ENCODE results near the gene GSC2.

The GSC2 gene

DNA sequence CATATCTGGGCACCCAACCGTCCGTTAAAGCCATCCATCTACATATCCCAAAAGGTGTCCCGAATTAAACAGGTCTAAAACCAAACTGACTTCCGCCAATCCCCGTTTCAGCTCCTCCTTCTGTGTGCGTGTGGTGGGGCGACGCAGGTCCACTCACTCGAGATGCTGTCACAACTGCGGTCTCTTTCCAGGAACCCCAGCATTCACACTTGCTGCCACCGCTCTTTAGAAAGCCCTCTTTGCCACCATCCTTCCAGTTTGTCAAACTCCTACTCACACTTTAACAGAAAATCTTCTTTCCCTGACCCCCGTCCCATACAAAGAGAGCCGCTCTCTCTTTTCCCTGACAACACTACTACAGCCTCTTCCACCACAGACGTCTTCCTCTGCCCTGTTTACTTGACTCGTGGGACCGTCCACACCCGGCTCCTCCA lies 6.1 kb downstream of the GSC2 start:
- no peak overlapping the region for H4K8ac ChIP-seq (ENCODE audit: low read depth, low read length)
- no peak overlapping the region for H3K18ac ChIP-seq (ENCODE audit: low read length)
- no peak overlapping the region for H2BK5ac ChIP-seq (ENCODE audit: low read length)
- no peak overlapping the region for H2BK120ac ChIP-seq (ENCODE audit: low read depth, low read length)
- no peak overlapping the region for H3K27ac ChIP-seq (ENCODE audit: low read depth, low read length)
- no peak overlapping the region for H4K5ac ChIP-seq (ENCODE audit: low read length)
- no peaks in the 10 kb centered on the region for H3K4me1 ChIP-seq (ENCODE audit: control insufficient read depth, low read depth, low read length)
- WGBS (ENCODE audit: extremely low coverage, insufficient coverage, low lambda C conversion rate): no CpG with 5 or more reads among the region's 17 CpGs
- H2AK5ac ChIP-seq (ENCODE audit: low read length): peak overlapping the region; percentile 69
- peak overlapping the region; percentile 99 for H3K4me3 ChIP-seq (ENCODE audit: low read length)
- H3K79me2 ChIP-seq (ENCODE audit: control insufficient read depth, insufficient read depth, low read length): peaks cover 10% of the 10 kb centered on the region
- no peak overlapping the region for H2BK15ac ChIP-seq (replicated peaks; ENCODE audit: low read depth)
- H3K4ac ChIP-seq (ENCODE audit: low read depth, low read length): no peak overlapping the region
- peak overlapping the region; percentile 96 for H3K9ac ChIP-seq (ENCODE audit: low read length)
- no peak for DNase-seq
- peak overlapping the region; percentile 100 for H3K4me2 ChIP-seq (ENCODE audit: low read length)
- no peak overlapping the region for H3K23ac ChIP-seq (ENCODE audit: low read length)
- peaks cover 1% of the 10 kb centered on the region for H3K36me3 ChIP-seq (ENCODE audit: control insufficient read depth, insufficient read depth, low read length)
- peaks cover 9% of the 10 kb centered on the region for H3K79me1 ChIP-seq (ENCODE audit: low read length)
- H3K27me3 ChIP-seq (ENCODE audit: insufficient read depth, low read length, poor library complexity): peaks cover 14% of the 10 kb centered on the region
- H3K56ac ChIP-seq (ENCODE audit: low read length): peak overlapping the region; percentile 96

DNA sequence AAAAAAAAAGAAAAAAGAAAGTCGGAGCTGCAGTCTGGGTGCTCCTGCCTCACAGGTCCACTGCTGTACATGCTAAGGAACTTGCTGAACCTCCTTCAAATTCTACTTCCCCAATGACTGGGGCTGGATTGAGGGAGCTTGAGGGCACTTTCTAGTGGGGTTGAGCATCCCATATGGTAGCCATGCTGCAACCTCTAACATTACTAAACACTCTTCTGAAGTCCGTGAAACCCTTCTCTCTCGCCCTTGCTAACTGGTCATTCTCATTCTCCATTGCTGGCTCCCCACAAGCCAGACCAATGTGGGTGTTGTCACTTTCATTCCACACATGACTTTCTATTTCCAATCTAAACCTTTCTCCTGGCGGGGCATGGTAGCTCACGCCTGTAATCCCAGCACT lies 6.9 kb downstream of the GSC2 start:
- H3K27me3 ChIP-seq (ENCODE audit: insufficient read depth, low read length, poor library complexity): peaks cover 6% of the 10 kb centered on the region
- H2BK5ac ChIP-seq (ENCODE audit: low read length): no peak overlapping the region
- H3K4ac ChIP-seq (ENCODE audit: low read depth, low read length): no peak overlapping the region
- H2BK15ac ChIP-seq (replicated peaks; ENCODE audit: low read depth): no peak overlapping the region
- peaks cover 10% of the 10 kb centered on the region for H3K79me2 ChIP-seq (ENCODE audit: control insufficient read depth, insufficient read depth, low read length)
- no peak overlapping the region for H3K9ac ChIP-seq (ENCODE audit: low read length)
- no peak overlapping the region for H3K23ac ChIP-seq (ENCODE audit: low read length)
- no peak overlapping the region for H3K27ac ChIP-seq (ENCODE audit: low read depth, low read length)
- H4K8ac ChIP-seq (ENCODE audit: low read depth, low read length): no peak overlapping the region
- no peak overlapping the region for H2BK120ac ChIP-seq (ENCODE audit: low read depth, low read length)
- no peaks in the 10 kb centered on the region for H3K4me1 ChIP-seq (ENCODE audit: control insufficient read depth, low read depth, low read length)
- no peak overlapping the region for H3K18ac ChIP-seq (ENCODE audit: low read length)
- no peak for DNase-seq
- WGBS (ENCODE audit: extremely low coverage, insufficient coverage, low lambda C conversion rate): no CpG with 5 or more reads among the region's 5 CpGs
- no peak overlapping the region for H3K4me2 ChIP-seq (ENCODE audit: low read length)
- H4K5ac ChIP-seq (ENCODE audit: low read length): no peak overlapping the region
- peaks cover 1% of the 10 kb centered on the region for H3K36me3 ChIP-seq (ENCODE audit: control insufficient read depth, insufficient read depth, low read length)
- H3K79me1 ChIP-seq (ENCODE audit: low read length): peaks cover 9% of the 10 kb centered on the region
- H3K4me3 ChIP-seq (ENCODE audit: low read length): no peak overlapping the region
- H3K56ac ChIP-seq (ENCODE audit: low read length): no peak overlapping the region
- H2AK5ac ChIP-seq (ENCODE audit: low read length): no peak overlapping the region

DNA sequence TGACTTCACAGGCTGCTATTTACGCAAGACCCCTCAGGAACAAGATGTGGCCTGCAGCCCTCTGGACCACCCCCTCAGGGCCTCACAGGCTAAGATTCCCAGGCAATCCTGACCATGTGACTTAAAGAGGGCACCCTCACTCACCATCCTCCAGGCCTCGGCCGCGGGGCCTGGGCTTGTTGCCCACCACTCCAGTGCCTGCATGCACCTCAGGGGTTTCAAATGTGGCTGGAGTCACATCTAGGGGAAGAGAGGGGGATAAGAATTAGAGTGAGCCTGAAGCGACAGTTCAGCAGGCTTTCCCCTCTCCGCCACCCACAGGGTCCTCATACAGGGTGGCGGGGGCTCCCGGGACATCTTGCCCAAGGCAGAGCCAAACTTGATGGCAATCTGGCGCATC lies 7.7 kb downstream of the GSC2 start:
- no CpG with 5 or more reads among the region's 9 CpGs for WGBS (ENCODE audit: extremely low coverage, insufficient coverage, low lambda C conversion rate)
- H3K56ac ChIP-seq (ENCODE audit: low read length): no peak overlapping the region

DNA sequence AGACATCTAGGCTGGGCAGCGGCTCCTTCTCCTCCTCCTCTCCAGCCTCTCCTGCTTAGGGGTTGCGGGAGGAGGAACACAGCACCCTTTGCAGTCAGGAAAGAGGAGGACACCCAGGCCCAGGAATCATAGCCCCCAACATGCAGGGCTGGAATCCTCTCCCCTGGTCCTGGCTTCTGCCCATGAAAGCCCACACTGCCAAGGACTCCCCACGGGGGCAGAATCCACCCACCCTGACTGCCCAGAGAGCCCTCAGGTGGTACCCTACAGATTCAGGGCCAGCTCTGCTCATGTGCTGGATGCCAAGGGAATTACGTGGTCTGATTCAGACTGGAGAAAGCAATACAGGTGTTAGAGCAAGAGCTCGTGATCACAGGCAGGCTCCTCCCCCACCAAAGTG lies 10.1 kb downstream of the GSC2 start:
- Histone ChIP-seq H2BK120ac (ENCODE audit: low read depth, low read length) (no peak overlapping the region), H3K23ac (ENCODE audit: low read length) (no peak overlapping the region), H3K56ac (ENCODE audit: low read length) (no peak overlapping the region), H3K79me2 (ENCODE audit: control insufficient read depth, insufficient read depth, low read length) (peaks cover 10% of the 10 kb centered on the region), H3K36me3 (ENCODE audit: control insufficient read depth, insufficient read depth, low read length) (peaks cover 4% of the 10 kb centered on the region), H3K4me2 (ENCODE audit: low read length) (no peak overlapping the region), H4K5ac (ENCODE audit: low read length) (no peak overlapping the region), H4K8ac (ENCODE audit: low read depth, low read length) (no peak overlapping the region), H3K4me3 (ENCODE audit: low read length) (no peak overlapping the region), H3K18ac (ENCODE audit: low read length) (no peak overlapping the region), H2BK5ac (ENCODE audit: low read length) (no peak overlapping the region), H3K27me3 (ENCODE audit: insufficient read depth, low read length, poor library complexity) (no peaks in the 10 kb centered on the region), H3K4me1 (ENCODE audit: control insufficient read depth, low read depth, low read length) (no peaks in the 10 kb centered on the region), H2AK5ac (ENCODE audit: low read length) (no peak overlapping the region), H3K9ac (ENCODE audit: low read length) (no peak overlapping the region), H3K27ac (ENCODE audit: low read depth, low read length) (no peak overlapping the region), H2BK15ac (replicated peaks; ENCODE audit: low read depth) (no peak overlapping the region), H3K4ac (ENCODE audit: low read depth, low read length) (no peak overlapping the region), H3K79me1 (ENCODE audit: low read length) (peaks cover 9% of the 10 kb centered on the region)
- no peak for DNase-seq
- WGBS (ENCODE audit: extremely low coverage, insufficient coverage, low lambda C conversion rate): no CpG with 5 or more reads among the region's 5 CpGs

More for the DNA sequence above, 7.7 kb downstream of the GSC2 start:
- H3K27me3 ChIP-seq (ENCODE audit: insufficient read depth, low read length, poor library complexity): peaks cover 1% of the 10 kb centered on the region
- H2AK5ac ChIP-seq (ENCODE audit: low read length): no peak overlapping the region
- H2BK15ac ChIP-seq (replicated peaks; ENCODE audit: low read depth): no peak overlapping the region
- no peak overlapping the region for H2BK5ac ChIP-seq (ENCODE audit: low read length)
- no peak overlapping the region for H3K4me3 ChIP-seq (ENCODE audit: low read length)
- H3K79me2 ChIP-seq (ENCODE audit: control insufficient read depth, insufficient read depth, low read length): peaks cover 10% of the 10 kb centered on the region
- no peak overlapping the region for H3K18ac ChIP-seq (ENCODE audit: low read length)
- no peaks in the 10 kb centered on the region for H3K4me1 ChIP-seq (ENCODE audit: control insufficient read depth, low read depth, low read length)
- H3K9ac ChIP-seq (ENCODE audit: low read length): no peak overlapping the region
- H4K8ac ChIP-seq (ENCODE audit: low read depth, low read length): no peak overlapping the region
- H3K23ac ChIP-seq (ENCODE audit: low read length): no peak overlapping the region
- H3K4ac ChIP-seq (ENCODE audit: low read depth, low read length): no peak overlapping the region
- peaks cover 4% of the 10 kb centered on the region for H3K36me3 ChIP-seq (ENCODE audit: control insufficient read depth, insufficient read depth, low read length)
- no peak overlapping the region for H2BK120ac ChIP-seq (ENCODE audit: low read depth, low read length)
- no peak overlapping the region for H3K27ac ChIP-seq (ENCODE audit: low read depth, low read length)
- H3K79me1 ChIP-seq (ENCODE audit: low read length): peaks cover 9% of the 10 kb centered on the region
- H3K4me2 ChIP-seq (ENCODE audit: low read length): no peak overlapping the region
- DNase-seq: no peak
- H4K5ac ChIP-seq (ENCODE audit: low read length): no peak overlapping the region

DNA sequence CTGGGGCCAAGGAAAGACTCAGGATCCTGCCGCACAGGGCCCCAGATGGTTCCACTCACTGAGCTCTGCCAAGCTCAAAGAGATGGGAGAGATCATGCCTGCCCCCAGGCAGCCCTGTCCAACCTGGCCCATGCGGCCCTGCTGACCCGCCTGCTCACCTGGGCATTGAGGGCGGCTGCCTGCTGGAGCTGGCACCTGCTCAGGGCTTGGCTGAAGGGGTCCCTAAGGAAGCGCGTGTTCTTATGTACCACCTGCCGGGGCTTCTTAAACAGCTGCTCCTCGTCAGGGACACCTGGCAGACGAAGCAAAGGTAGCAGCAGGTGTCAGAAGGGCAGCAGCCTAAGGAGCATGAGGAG lies 11.1 kb downstream of the GSC2 start:
- H3K27ac ChIP-seq (ENCODE audit: low read depth, low read length): no peak overlapping the region
- H3K4ac ChIP-seq (ENCODE audit: low read depth, low read length): no peak overlapping the region
- no peak overlapping the region for H2AK5ac ChIP-seq (ENCODE audit: low read length)
- DNase-seq: no peak
- no peak overlapping the region for H3K18ac ChIP-seq (ENCODE audit: low read length)
- H3K27me3 ChIP-seq (ENCODE audit: insufficient read depth, low read length, poor library complexity): no peaks in the 10 kb centered on the region
- H3K79me1 ChIP-seq (ENCODE audit: low read length): peaks cover 6% of the 10 kb centered on the region
- H2BK120ac ChIP-seq (ENCODE audit: low read depth, low read length): no peak overlapping the region
- no peak overlapping the region for H4K8ac ChIP-seq (ENCODE audit: low read depth, low read length)
- peaks cover 4% of the 10 kb centered on the region for H3K36me3 ChIP-seq (ENCODE audit: control insufficient read depth, insufficient read depth, low read length)
- no peak overlapping the region for H4K5ac ChIP-seq (ENCODE audit: low read length)
- H2BK5ac ChIP-seq (ENCODE audit: low read length): no peak overlapping the region
- no peak overlapping the region for H2BK15ac ChIP-seq (replicated peaks; ENCODE audit: low read depth)
- no CpG with 5 or more reads among the region's 9 CpGs for WGBS (ENCODE audit: extremely low coverage, insufficient coverage, low lambda C conversion rate)
- no peak overlapping the region for H3K4me3 ChIP-seq (ENCODE audit: low read length)
- H3K4me1 ChIP-seq (ENCODE audit: control insufficient read depth, low read depth, low read length): no peaks in the 10 kb centered on the region
- no peak overlapping the region for H3K23ac ChIP-seq (ENCODE audit: low read length)
- H3K4me2 ChIP-seq (ENCODE audit: low read length): no peak overlapping the region
- H3K79me2 ChIP-seq (ENCODE audit: control insufficient read depth, insufficient read depth, low read length): peaks cover 6% of the 10 kb centered on the region
- H3K9ac ChIP-seq (ENCODE audit: low read length): no peak overlapping the region
- no peak overlapping the region for H3K56ac ChIP-seq (ENCODE audit: low read length)

DNA sequence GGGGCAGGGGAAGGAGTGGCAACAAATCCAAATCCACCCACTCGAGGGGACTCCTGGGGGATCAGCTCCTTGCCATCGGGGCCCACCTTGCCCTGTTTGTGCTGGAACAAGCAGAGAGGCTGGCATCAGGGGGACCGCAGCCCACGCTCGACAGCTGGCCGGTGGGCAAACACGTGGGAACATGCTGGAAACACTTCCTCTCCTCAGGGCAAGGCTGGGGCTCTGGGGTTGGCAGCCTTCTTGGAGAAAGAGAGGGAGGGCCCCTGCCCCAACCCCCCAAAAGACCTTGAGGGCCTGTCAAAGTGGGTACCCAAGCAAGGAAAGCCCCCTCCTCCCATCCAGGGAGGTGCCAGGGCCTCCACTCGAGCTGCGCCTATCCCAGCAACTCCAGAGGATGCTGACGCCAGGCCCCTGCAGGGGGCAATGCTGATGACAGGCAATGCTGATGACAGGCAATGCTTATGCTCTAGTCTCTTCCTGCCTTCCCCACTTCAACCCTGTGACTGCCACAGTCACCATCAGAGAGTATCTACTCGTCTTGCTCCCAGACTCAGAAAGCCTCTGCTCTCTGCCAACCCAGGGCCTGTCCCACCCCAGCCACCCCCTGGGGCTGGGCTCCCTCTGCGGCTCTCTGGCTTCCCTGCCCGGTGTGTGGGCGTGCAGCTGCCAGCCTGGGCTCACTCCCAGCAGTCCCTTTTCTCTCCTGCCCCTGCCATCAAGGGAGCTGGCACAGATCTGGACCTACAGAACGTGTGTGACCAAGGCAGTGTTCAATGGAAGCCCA lies 11.7 kb downstream of the GSC2 start:
- Histone ChIP-seq H3K18ac (ENCODE audit: low read length) (no peak overlapping the region), H4K5ac (ENCODE audit: low read length) (no peak overlapping the region), H3K23ac (ENCODE audit: low read length) (no peak overlapping the region), H3K4me1 (ENCODE audit: control insufficient read depth, low read depth, low read length) (no peaks in the 10 kb centered on the region), H3K4ac (ENCODE audit: low read depth, low read length) (no peak overlapping the region), H3K9ac (ENCODE audit: low read length) (no peak overlapping the region), H3K79me2 (ENCODE audit: control insufficient read depth, insufficient read depth, low read length) (peaks cover 2% of the 10 kb centered on the region), H2BK15ac (replicated peaks; ENCODE audit: low read depth) (no peak overlapping the region), H2BK5ac (ENCODE audit: low read length) (no peak overlapping the region), H3K27me3 (ENCODE audit: insufficient read depth, low read length, poor library complexity) (no peaks in the 10 kb centered on the region), H3K4me3 (ENCODE audit: low read length) (no peak overlapping the region), H3K56ac (ENCODE audit: low read length) (no peak overlapping the region), H3K4me2 (ENCODE audit: low read length) (no peak overlapping the region), H3K27ac (ENCODE audit: low read depth, low read length) (no peak overlapping the region), H3K79me1 (ENCODE audit: low read length) (peaks cover 3% of the 10 kb centered on the region), H2BK120ac (ENCODE audit: low read depth, low read length) (no peak overlapping the region), H2AK5ac (ENCODE audit: low read length) (no peak overlapping the region), H3K36me3 (ENCODE audit: control insufficient read depth, insufficient read depth, low read length) (peaks cover 5% of the 10 kb centered on the region), H4K8ac (ENCODE audit: low read depth, low read length) (no peak overlapping the region)
- WGBS (ENCODE audit: extremely low coverage, insufficient coverage, low lambda C conversion rate): no CpG with 5 or more reads among the region's 15 CpGs
- no peak for DNase-seq

Data from mesendoderm (in vitro differentiated cells).